Measurements from ENCODE around the gene SORBS1.

DNA sequence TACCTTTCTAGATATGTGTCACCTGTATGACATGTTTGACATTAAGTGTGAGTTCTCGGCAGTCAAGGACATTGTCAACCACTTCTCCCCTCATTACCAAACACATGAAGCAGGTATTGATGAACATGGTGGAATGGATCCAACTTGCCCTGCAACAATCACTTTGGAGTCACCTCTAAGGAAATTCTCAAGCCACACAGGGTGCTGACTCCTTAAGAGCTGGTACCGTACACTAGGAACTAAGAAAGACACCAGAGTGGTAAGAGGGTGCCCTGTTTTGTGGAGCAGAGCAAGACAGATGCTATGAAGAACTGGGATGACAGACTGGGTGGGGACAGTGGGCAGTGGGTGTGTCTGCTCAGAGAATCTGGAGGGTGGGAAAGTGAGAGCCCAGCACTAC, 17.4 kb upstream of the SORBS1 start:
- TF ChIP-seq POLR2A (IDR thresholded peaks at IDR 0.05) (no peak), POLR2AphosphoS5 (IDR thresholded peaks at IDR 0.05) (no peak), EP300 (IDR thresholded peaks at IDR 0.05; ENCODE audit: low read depth) (no peak)
- TF ChIP-seq, protein P1, sequence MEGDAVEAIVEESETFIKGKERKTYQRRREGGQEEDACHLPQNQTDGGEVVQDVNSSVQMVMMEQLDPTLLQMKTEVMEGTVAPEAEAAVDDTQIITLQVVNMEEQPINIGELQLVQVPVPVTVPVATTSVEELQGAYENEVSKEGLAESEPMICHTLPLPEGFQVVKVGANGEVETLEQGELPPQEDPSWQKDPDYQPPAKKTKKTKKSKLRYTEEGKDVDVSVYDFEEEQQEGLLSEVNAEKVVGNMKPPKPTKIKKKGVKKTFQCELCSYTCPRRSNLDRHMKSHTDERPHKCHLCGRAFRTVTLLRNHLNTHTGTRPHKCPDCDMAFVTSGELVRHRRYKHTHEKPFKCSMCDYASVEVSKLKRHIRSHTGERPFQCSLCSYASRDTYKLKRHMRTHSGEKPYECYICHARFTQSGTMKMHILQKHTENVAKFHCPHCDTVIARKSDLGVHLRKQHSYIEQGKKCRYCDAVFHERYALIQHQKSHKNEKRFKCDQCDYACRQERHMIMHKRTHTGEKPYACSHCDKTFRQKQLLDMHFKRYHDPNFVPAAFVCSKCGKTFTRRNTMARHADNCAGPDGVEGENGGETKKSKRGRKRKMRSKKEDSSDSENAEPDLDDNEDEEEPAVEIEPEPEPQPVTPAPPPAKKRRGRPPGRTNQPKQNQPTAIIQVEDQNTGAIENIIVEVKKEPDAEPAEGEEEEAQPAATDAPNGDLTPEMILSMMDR (IDR thresholded peaks at IDR 0.05), result no peak
